Occipital lobe (tissue), 2 donors: ENCODE measurements around the gene UFSP2. TPM values are rescaled to one million over a fixed set of nuclear protein-coding genes. Genes with fewer than 3 reads are reported as not detected.

Experiments
- DNase-seq: peaks from one replicate; lab custom pipeline; 2025; lab: John Stamatoyannopoulos, UW
- total RNA-seq: library from RNA; depleted of rRNA; stranded (reverse); fragments of >200 nt; gene quantifications from one replicate; pipeline ENCODE4 v1.2.3, GENCODE V29; 2014

UFSP2 gene
- total RNA-seq, 1 donor from 2014 or later: 53.0 TPM

GRCh38 chr4:185426960-185427688 is 1.4 kb upstream of the UFSP2 start:
- DNase-seq: no peak

DNA sequence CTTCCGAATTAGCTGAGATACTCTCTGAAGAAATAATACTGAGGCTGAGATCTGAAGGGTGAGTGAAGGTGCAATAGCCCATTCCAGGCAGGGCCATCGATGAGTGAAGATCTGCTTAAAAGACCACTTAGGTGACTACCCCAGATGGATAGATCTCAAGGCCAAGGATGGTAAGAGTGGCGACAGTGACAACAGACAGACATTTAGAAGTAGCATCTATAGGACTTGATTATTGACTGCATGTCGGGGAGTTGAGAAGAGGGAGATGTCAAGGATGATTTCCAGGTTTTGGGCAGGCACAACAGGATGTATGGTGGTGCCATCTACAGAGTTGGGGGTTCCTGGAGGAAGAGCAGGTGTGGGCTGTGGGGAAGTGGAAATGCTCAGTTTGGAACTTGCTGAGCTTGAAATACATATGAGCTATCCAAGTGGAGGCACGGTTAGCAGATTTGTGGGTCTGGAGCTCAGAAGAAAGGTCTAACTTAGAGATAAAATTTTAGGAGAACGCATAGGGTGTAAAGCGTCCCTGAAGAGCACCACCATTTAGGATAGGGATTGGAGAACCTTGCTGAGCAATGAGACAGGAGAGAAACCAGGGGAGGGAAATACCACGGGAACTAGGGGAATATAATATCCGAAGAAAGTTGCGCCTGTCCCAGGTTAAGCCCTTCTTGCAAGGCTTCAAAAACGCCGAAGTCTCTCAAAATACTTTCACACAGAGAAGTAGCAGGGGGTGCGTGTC is 688 bp downstream of the UFSP2 start:
- no peak for DNase-seq

- DNase-seq: no peak
Measured at GRCh38 chr4:185421366-185422124, 4.2 kb downstream of the UFSP2 start.

DNA sequence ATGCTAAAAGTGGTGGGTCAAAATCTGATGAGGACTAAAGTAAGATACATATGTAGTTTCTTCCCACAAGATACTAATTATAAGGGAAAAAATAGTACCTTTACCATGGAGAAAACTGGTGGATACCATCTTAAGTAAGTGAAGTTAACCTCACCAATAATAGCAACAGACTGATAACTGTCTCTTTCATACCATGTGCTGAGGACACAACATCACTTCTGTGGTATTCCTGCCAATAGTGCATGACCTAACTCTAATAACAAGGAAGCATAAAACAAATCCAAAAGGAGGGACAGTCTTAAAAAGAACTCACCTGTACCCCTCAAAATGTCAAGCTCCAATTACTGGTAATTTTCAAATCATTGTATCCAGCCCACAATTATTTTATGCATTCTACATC is 8.8 kb downstream of the UFSP2 start:
- DNase-seq: no peak

DNA sequence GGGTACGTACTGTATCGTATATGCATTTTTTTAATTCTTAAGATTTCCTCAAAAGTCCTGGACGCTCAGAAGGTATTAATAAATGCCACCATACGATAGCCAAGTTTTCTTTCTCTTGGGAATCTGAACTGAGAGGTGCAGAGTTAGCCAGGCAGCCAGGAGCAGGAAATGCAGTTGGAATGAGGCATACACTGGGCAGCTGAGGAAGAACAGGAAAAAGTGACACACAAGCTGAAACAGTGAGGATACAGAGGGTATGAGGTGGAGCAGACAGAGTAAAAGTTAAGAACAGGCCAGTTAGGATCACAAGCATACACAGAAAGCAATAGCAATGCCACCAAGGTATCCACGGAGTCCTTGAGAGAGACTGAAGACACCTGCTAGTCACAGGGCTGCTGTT is 13.4 kb downstream of the UFSP2 start:
- DNase-seq: no peak

GRCh38 chr4:185411849-185412248 is 13.9 kb downstream of the UFSP2 start:
- no peak for DNase-seq

DNA sequence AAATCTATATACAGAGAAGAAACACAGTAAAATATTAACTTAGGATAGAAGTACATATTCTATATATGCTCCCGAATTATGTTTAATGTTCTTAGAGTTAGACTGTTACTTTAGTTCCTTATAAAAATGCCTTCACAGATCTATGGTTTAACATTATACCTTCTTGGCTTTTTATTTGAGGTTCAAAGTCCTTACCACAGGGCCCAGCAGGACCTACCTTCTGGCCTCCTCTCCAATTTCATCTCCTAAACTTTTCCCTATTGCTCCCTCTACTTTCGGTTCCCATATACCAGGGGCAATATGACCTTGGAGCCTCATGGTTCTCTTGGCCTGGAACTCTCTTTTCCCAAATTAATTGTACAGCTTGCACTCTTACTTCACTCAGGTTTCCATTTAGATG is 17.3 kb downstream of the UFSP2 start:
- DNase-seq: no peak

DNA sequence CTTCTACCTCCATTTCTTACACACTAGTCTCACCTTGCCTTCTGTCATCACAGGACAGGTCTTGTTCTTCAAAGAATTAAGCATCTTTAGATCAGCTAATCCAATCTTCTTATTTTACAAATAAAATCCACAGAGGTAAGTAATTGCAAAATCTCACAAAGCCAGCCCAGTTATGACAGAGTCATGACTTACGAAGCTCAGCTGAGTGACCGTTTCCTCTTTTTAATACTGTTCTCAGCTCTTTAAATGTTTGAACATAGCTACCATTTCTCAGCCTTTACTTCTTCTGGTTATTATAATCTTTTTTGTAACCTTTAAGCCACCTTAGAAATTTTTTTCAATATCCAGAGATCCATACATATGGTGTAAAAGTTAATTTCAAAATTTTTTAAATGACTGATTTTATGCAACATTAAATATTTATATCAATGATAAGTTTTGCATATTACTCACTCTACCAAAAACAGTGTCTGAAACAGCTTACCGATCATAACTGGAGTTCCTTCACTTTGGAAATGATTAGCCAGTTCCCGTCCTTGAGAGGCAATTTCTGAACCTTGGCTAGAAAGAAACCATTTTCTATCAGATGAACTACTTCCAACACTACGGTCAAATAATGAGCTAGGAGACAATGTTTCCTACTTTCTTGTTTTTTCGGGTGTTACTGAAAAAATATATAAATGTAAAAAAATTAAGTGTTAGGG is 20.3 kb downstream of the UFSP2 start:
- no peak for DNase-seq

GRCh38 chr4:185404031-185404430 is 21.7 kb downstream of the UFSP2 start:
- DNase-seq: no peak

DNA sequence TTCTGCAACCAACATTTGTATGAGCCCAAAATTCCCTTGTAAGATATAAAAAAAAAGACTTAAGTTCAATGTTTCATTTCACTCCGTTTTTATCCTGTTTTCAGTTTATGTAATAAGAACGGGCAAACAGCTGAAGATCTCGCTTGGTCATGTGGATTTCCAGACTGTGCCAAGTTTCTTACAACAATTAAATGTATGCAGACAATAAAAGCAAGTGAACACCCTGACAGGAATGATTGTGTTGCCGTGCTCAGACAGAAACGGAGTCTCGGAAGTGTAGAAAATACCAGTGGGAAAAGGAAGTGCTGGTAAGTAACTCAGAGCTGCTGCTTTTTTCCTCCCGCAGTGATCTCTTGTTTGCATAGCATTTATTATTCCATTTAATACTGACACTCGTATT is 26.3 kb downstream of the UFSP2 start:
- DNase-seq: no peak

DNA sequence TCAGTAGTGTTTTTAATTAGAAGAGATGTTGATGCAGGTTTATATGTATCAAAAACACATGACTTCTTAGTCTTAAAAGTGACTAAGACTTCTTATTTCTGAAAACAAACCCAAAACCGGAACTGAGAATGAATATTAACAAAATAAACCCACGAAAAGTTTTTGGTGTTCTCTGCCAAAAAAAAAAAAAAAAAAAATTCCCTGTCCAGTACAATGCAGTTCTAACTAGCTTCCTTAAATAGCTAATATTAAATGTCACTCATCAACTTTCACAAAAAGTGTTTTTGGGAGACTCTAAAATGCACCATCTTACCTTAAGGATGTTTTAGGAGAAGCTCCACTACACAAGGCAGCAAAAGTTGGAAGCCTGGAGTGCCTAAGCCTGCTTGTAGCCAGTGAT is 27.1 kb downstream of the UFSP2 start:
- no peak for DNase-seq

- DNase-seq: no peak
Measured at GRCh38 chr4:185396724-185397385, 28.9 kb downstream of the UFSP2 start, which contains the start of gene ANKRD37. Gene ANKRD37, plus strand, starts transcription at chr4:185396841. Its CDS starts 83 bp downstream, at chr4:185396924.

DNA sequence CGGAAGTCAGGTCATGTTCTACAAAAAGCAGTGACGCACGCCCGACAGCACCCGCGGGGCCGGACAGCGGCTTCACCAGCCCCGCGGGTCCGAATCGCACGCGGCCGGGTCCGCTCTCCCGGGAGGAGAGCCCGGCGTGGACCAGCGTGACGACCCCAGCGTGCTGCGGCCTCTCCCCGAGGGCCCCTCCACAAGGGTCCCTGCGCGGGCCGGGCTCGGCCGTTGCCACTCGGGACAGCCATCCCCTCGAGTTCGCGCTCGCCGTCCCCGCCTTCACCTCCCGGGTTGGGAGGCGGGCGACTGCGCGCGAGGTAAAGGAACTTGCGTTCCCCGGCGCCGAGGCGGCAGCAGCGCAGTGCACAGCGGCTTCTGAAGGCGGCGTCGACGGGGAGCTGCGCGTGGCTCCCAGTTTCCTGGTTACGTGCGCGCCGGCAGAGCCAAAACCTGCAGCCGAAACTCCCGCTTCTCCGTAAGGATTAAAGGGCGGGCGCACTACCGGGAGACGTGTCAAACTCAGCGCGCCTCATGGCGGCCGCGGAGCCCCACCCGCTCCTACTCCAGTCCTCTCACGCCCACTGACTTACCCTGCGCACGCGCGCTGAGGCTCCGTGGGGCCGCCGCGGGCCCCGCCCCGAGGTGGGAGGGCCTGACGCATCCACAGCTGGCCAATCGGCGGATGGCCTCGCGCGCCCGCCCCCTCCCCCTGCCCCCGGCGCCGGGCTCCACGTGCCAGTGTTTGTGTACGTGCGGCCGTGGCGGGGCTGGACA is 29.6 kb downstream of the UFSP2 start:
- peak; percentile 94 for DNase-seq

DNA sequence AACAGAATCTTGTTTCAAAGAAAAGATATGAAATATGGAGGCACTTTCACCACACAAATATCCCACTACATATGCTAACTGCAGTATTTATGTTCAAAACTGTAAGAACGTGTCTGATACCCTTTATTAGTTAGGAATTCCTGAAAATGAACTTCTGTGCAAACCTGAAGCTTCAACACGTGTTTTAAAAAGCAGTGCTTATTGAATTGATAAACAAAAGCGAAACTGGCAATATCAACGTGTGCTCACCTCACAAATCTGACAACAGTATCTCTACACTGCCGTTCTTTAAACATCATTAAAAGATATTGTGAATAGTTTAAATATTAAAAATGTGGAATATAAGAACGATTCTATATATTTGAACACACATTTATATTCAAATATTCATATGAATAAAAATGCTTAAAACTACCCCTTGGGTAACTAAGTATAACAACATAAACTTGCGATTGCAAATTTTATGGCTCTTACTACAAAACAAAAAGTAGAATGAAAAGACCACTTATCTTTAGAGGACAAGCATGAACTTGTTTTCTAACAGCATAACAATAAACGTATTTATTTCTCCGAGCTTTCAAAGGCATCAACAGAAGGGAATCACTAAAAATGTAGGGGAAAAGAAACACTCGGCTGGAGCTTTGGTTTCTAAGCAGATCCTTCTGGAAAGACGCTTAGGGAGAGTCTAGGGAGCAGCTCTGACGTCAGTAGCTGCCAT is 30.4 kb downstream of the UFSP2 start, which contains the start of gene LRP2BP:
TSS of gene LRP2BP (minus strand) at position 687 of the 718 bp plus-strand sequence. CDS start 17,738 bp downstream, outside the sequence.
- DNase-seq: no peak

- DNase-seq: peak; percentile 8
Measured at GRCh38 chr4:185394568-185395237, 31.1 kb downstream of the UFSP2 start.

DNA sequence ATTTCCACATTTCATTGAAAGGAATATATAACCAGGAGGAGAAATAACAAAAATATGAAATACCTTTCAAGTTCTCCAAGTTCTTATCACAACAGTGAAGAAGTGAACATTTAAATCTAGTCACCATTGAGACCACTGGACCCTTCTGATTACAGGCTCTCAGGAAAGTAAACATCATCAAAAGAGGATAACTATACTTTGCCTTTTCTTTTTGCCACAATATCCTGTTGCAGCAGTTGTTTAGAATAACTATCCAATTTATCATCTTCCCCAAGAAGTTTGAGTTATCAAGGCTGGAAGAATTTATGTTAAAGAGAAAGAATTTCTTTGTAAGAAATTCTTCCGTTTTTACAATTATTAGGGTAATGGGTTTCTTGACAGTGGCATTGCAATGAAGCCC is 33.6 kb downstream of the UFSP2 start:
- no peak for DNase-seq

DNA sequence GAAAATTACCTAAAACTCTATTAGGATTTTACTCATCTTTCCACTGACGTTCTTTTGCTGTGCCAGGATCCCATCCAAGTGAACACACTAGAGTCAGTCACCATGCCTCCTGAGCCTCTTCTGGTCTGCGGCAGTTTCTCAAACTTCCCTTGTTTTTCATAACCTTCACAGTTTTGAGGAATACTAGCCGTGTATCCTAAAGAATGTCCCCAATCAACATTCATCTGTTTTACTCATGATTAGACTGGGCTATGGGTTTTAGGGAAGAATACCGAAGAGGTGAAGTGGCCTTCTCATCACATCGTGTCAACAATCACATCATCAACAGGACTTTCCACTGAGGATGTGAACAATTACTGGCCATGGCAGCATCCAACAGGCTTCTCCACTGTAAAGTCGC is 34.8 kb downstream of the UFSP2 start:
- no peak for DNase-seq

GRCh38 chr4:185387957-185388356 is 37.8 kb downstream of the UFSP2 start:
- no peak for DNase-seq

DNA sequence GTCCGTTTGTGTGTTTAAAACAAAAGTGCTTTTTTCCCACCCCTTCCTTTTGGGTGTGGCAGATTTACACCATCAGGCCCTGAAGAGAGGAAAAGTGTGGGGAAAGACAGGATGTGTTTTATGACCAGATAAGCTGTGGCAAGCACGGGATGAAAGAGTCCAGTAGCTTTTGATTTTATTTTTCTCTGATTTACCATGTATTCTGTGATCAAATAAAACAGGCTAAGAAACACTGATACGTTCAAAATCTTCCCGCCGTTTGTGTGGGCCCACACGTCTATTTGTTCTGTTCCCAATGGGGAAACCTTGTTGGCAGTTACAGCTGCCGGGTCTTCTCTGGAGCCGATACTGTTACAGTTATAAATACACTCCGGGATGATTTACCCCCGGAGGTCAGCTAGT is 40.8 kb downstream of the UFSP2 start:
- no peak for DNase-seq
